Activated CD8-positive, alpha-beta memory T cell treated with anti-CD3 and anti-CD28 coated beads, Interleukin-2, amount 10 ng/mL, durations not matched to agents 7 days and 5 days (primary cell): ENCODE results near the gene CFAP74. TPM values are rescaled to one million over a fixed set of nuclear protein-coding genes. Genes with fewer than 3 reads are reported as not detected.
"Not testable (repeated sequence)": the region's sequence is repeated elsewhere in the genome, so short reads cannot be mapped to it uniquely, and the experiment has no call there.

Experiments used
- ATAC-seq: fragments of 150-1000 bp; cut with Tn5 transposase; one replicate; pipeline ENCODE4 v1.10.0; 2021; ENCODE audit warnings: moderate library complexity
- CTCF ChIA-PET: fragments of 350-600 bp; sonication (Branson Sonifier 250); formaldehyde crosslinking; loops from one replicate; lab custom pipeline; 2021; ENCODE audit warnings: antibody characterized with exemption; lab: Charles Lee
- DNase-seq: peaks from one replicate; pipeline ENCODE4 v3.0.0-alpha.2; 2020
- H3K27ac Mint-ChIP-seq: one replicate; pipeline ENCODE4 v1.8.0; 2021; ENCODE audit warnings: mild to moderate bottlenecking, mixed read lengths
- H3K27me3 Mint-ChIP-seq: one replicate; pipeline ENCODE4 v1.8.0; 2021; ENCODE audit warnings: mixed read lengths
- H3K36me3 Mint-ChIP-seq: one replicate; pipeline ENCODE4 v1.8.0; 2021; ENCODE audit warnings: mild to moderate bottlenecking, mixed read lengths
- H3K4me1 Mint-ChIP-seq: one replicate; pipeline ENCODE4 v1.8.0; 2021; ENCODE audit warnings: mixed read lengths
- H3K4me3 Mint-ChIP-seq: one replicate; pipeline ENCODE4 v1.8.0; 2021; ENCODE audit warnings: mild to moderate bottlenecking, moderate library complexity, mixed read lengths
- H3K9me3 Mint-ChIP-seq: one replicate; pipeline ENCODE4 v1.8.0; 2022; ENCODE audit warnings: low read depth, mixed read lengths
- total RNA-seq, 2 experiments: library from RNA; stranded (reverse); gene quantifications; one replicate each; pipeline ENCODE4 v1.2.3, GENCODE V29; 2021

Gene CFAP74
- total RNA-seq, 2 experiments from 2014 or later = not detected

DNA sequence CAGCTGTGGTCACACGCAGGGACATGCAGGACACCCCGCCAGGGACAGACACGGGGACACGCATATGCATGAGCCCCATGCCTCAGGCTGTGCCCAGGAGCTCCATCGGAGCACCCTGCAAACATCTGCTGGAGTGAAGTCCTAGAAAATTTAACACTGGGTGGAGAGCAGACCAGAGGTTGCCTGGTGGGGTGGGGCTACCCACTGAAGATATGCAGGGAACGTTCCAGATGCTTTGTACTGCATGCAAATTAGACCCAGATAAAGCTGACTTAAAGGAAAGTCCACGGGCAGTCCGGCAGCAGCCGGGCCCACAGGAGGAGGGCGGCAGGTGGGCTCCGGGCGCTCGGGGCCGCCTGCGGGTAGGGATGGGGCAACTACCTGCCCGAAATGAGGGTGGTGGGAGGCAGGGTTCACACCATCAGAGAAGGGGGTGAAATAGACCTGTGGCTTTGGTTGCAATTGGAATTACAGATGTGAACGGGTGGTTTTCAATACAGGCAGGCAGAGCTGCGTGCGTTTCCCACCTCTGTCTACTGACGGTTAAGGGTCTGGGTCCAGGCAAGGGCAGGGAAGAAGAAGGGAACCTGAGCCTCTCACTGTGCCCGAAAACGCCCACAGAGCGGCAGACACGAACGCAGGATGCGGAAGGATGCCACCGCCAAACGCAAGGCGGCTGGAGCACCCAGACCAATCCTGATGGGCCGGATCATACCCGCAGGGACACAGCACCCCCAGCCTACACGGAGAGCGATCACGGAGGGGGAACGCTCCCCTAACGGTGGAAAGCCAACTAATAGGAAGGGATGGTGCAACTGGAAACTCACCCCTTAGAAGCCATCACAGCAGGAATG is 21.0 kb downstream of the CFAP74 start:
- Mint-ChIP-seq H3K9me3 (peaks cover 13% of the 10 kb centered on the region), H3K27me3 (no peaks in the 10 kb centered on the region), H3K27ac (no peak overlapping the region), H3K36me3 (peaks cover 7% of the 10 kb centered on the region), H3K4me3 (no peak overlapping the region), H3K4me1 (no peaks in the 10 kb centered on the region)
- DNase-seq (no peak), ATAC-seq (no peak)
- CTCF ChIA-PET = no interaction called here

GRCh38 chr1:1981631-1982327 is 21.8 kb downstream of the CFAP74 start:
- H3K4me1 Mint-ChIP-seq, CTCF ChIA-PET, H3K36me3 Mint-ChIP-seq, H3K27ac Mint-ChIP-seq, DNase-seq, H3K4me3 Mint-ChIP-seq, ATAC-seq, H3K27me3 Mint-ChIP-seq: not testable (repeated sequence)
- H3K9me3 Mint-ChIP-seq = peaks cover 13% of the 10 kb centered on the region

- Mint-ChIP-seq H3K4me3 (no peak overlapping the region), H3K27me3 (no peaks in the 10 kb centered on the region), H3K4me1 (no peaks in the 10 kb centered on the region), H3K27ac (no peak overlapping the region), H3K9me3 (peaks cover 13% of the 10 kb centered on the region), H3K36me3 (peaks cover 7% of the 10 kb centered on the region)
- no peak for ATAC-seq
- DNase-seq = no peak
- CTCF ChIA-PET = no interaction called here
Measured at GRCh38 chr1:1981142-1981500, 22.5 kb downstream of the CFAP74 start.

GRCh38 chr1:1980467-1981141 is 23.0 kb downstream of the CFAP74 start:
- no peak overlapping the region for H3K27ac Mint-ChIP-seq
- no peaks in the 10 kb centered on the region for H3K27me3 Mint-ChIP-seq
- H3K4me3 Mint-ChIP-seq = no peak overlapping the region
- H3K36me3 Mint-ChIP-seq = peaks cover 7% of the 10 kb centered on the region
- H3K4me1 Mint-ChIP-seq = no peaks in the 10 kb centered on the region
- ATAC-seq = no peak
- H3K9me3 Mint-ChIP-seq = peaks cover 13% of the 10 kb centered on the region
- no peak for DNase-seq
- CTCF ChIA-PET = no interaction called here

GRCh38 chr1:1979482-1980165 is 24.0 kb downstream of the CFAP74 start:
- no peaks in the 10 kb centered on the region for H3K27me3 Mint-ChIP-seq
- peaks cover 13% of the 10 kb centered on the region for H3K9me3 Mint-ChIP-seq
- no peak overlapping the region for H3K4me3 Mint-ChIP-seq
- peaks cover 7% of the 10 kb centered on the region for H3K36me3 Mint-ChIP-seq
- DNase-seq (no peak), ATAC-seq (no peak)
- CTCF ChIA-PET = interaction anchor here (1.4 kb wide), 1 partner anchor 19 kb away, joined by 3 read pairs; no protein-coding TSS in a partner anchor
- H3K4me1 Mint-ChIP-seq = no peaks in the 10 kb centered on the region
- H3K27ac Mint-ChIP-seq = no peak overlapping the region

GRCh38 chr1:1978690-1979481 is 24.7 kb downstream of the CFAP74 start:
- CTCF ChIA-PET = interaction anchor here (1.4 kb wide), 1 partner anchor 19 kb away, joined by 3 read pairs; no protein-coding TSS in a partner anchor
- not testable (repeated sequence) for H3K36me3 Mint-ChIP-seq, ATAC-seq

GRCh38 chr1:1978108-1978507 is 25.5 kb downstream of the CFAP74 start:
- Mint-ChIP-seq H3K27ac (no peak overlapping the region), H3K36me3 (peaks cover 7% of the 10 kb centered on the region), H3K4me3 (no peak overlapping the region), H3K27me3 (no peaks in the 10 kb centered on the region), H3K4me1 (no peaks in the 10 kb centered on the region), H3K9me3 (peaks cover 13% of the 10 kb centered on the region)
- ATAC-seq (no peak), DNase-seq (no peak)
- CTCF ChIA-PET = interaction anchor here (1.2 kb wide), 1 partner anchor 66 kb away, joined by 3 read pairs; no protein-coding TSS in a partner anchor

More at GRCh38 chr1:1978690-1979481, 24.7 kb downstream of the CFAP74 start:
- not testable (repeated sequence) for H3K27me3 Mint-ChIP-seq, H3K4me1 Mint-ChIP-seq, DNase-seq, H3K27ac Mint-ChIP-seq, H3K4me3 Mint-ChIP-seq
- H3K9me3 Mint-ChIP-seq = peaks cover 13% of the 10 kb centered on the region

DNA sequence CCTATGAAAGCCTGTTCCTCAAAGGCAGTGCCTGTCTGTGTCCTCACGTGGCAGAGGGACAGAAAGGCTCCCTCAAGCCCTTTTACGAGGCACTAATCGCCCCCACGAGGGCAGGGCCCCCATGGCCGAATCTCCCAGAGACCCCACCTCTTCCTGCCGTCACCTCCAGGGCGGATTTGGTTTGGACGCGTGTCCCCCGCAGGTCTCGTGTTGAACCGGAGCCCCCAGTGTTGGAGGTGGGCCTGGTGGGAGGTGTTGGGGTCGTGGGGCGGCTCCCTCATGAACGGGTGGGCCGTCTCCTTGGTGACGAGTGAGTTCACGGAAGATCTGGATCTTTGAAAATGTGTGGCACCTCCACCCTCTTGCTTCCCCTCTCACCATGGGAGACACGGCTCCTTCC is 27.6 kb downstream of the CFAP74 start:
- CTCF ChIA-PET = no interaction called here
- H3K27ac Mint-ChIP-seq = no peak overlapping the region
- ATAC-seq = no peak
- no peaks in the 10 kb centered on the region for H3K4me1 Mint-ChIP-seq
- no peaks in the 10 kb centered on the region for H3K27me3 Mint-ChIP-seq
- DNase-seq = no peak
- H3K9me3 Mint-ChIP-seq = peaks cover 18% of the 10 kb centered on the region
- peaks cover 8% of the 10 kb centered on the region for H3K36me3 Mint-ChIP-seq
- H3K4me3 Mint-ChIP-seq = no peak overlapping the region

GRCh38 chr1:1975535-1975934 is 28.1 kb downstream of the CFAP74 start:
- CTCF ChIA-PET = no interaction called here
- ATAC-seq = no peak
- H3K27ac Mint-ChIP-seq = no peak overlapping the region
- peaks cover 8% of the 10 kb centered on the region for H3K36me3 Mint-ChIP-seq
- H3K27me3 Mint-ChIP-seq = no peaks in the 10 kb centered on the region
- DNase-seq = no peak
- no peaks in the 10 kb centered on the region for H3K4me1 Mint-ChIP-seq
- no peak overlapping the region for H3K4me3 Mint-ChIP-seq
- peaks cover 22% of the 10 kb centered on the region for H3K9me3 Mint-ChIP-seq

DNA sequence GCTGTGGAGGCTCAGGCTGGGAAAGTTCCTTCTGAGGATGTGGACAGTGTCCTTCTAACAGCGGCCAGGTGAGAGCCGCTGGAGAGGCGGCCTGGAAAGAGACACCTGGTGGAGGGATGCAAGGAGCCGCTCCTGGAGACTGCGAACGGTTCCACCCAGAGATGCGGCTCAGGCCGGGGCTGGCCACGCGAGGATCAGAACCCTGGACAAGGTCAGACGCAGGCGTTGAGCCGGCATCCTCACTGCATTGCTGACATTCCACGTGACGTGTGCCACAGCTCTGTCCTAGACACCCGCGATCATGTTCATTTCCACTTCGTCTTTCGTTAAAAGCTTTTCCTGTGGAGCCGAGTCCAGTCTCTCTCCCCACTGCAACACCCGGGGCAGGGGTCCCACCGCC is 28.8 kb downstream of the CFAP74 start:
- no peaks in the 10 kb centered on the region for H3K27me3 Mint-ChIP-seq
- no peak overlapping the region for H3K27ac Mint-ChIP-seq
- H3K4me3 Mint-ChIP-seq = no peak overlapping the region
- DNase-seq = no peak
- ATAC-seq = no peak
- H3K9me3 Mint-ChIP-seq = peaks cover 22% of the 10 kb centered on the region
- no peaks in the 10 kb centered on the region for H3K4me1 Mint-ChIP-seq
- peaks cover 8% of the 10 kb centered on the region for H3K36me3 Mint-ChIP-seq
- CTCF ChIA-PET = no interaction called here

- Mint-ChIP-seq H3K36me3 (peaks cover 5% of the 10 kb centered on the region), H3K27me3 (no peaks in the 10 kb centered on the region), H3K4me3 (no peak overlapping the region), H3K27ac (no peak overlapping the region), H3K4me1 (no peaks in the 10 kb centered on the region), H3K9me3 (peaks cover 13% of the 10 kb centered on the region)
- ATAC-seq (no peak), DNase-seq (no peak)
- CTCF ChIA-PET = no interaction called here
Measured at GRCh38 chr1:1973716-1974642, 29.6 kb downstream of the CFAP74 start.
